ENCODE results near the gene ALPI.
A peak's percentile ranks its signal among the peaks of the same experiment; 100 is the strongest.
"Not testable (repeated sequence)": the region's sequence is repeated elsewhere in the genome, so short reads cannot be mapped to it uniquely, and the experiment has no call there.

Gene ALPI

DNA sequence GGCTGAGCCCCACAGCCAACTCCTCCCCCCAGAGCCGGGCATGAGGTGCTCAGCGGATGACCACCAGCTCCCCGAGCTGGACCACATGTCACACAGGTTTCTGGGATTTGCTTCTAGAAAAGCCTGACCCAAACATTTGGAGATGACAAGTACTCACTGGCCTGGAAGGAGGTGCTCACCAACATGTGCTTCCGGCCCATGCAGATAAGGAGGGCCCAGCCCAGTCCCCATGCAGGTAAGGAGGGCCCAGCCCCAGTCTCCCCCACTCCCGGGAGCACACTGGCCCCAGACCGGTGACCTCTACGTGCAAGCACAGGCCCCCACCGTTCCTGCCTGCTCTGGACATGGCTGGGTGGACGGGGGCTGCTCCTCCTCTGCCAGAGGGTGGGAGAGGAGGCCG, 14.0 kb upstream of the ALPI start:
- DNase-seq (ENCODE audit: low spot score) = not testable (repeated sequence)

DNA sequence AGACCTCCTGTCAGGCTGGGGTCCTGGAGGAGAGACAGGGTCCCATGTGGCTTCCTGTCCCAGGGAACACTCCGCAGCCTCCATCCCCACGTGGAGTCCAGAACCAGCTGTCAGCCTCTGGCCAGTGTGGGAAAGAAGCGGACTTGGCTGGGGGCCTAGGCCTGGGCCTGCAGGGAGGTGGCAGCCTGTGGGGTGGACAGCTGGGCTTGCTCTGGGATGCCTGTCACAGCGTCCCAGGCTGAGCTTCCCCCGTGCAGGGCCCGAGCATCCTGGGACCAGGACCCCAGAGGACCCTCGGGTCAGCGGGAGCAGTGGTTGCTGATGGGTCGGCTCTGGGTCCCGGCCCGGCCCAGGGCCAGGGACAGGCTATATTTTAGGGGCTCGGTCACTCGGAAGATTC, 13.5 kb upstream of the ALPI start:
- DNase-seq (ENCODE audit: low spot score) = not testable (repeated sequence)

DNA sequence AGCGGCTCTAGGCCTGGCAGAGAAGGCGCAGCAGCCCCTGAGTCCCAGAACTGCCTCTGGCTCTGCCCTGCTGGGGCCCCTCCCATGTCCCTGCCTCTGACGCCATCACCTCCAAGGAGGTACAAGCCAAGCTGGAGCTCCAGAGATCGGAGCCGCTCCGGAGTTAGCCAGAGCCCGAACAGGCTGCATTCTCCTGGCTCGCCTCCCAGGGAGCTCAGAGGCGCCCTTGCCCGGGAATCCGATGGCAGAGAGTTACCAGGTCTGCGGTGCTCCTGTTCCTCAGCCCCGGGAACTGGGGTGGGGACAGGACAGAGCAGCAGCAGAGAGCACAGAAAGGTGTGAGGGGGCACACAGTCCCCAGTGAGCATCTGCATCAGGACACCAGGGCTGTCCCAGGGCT, 12.9 kb upstream of the ALPI start:
- DNase-seq (ENCODE audit: low spot score) = not testable (repeated sequence)

DNA sequence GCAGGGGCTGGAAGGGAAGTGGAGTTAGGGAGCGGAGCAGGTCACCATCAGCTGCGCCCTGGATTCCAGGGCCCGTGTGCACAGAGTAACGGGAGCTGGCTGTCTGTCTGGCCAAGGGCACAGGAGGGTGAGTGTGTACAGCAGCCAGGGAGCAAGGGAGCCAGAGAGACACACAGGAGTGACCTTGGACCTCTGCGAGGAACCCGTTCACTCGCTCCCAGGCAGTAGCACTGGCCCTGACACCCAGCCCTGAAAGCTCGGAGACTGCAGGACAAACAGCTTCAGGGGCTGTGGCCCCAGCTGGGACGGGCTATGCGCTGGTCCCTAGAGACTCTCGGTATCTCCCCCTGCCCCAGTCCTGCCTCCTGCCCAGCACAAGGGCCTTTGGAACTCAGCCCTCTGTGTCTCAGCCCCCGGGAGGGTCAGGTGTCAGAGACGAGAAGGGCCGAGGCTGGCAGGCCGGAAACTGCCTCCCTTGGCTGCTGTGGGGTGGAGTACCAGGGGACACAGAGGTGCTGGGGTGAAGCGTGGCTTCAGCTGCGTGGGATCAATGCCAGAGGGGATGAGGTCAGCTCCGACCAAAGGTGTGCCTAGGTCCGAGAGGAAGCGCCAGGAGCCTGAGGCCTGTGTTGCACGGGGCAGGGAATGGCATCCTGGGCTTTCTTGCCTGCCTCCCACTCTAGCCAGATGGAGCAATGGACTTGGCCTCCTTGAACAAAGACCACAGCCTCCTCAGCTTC, 12.1 kb upstream of the ALPI start:
- not testable (repeated sequence) for DNase-seq (ENCODE audit: low spot score)

DNA sequence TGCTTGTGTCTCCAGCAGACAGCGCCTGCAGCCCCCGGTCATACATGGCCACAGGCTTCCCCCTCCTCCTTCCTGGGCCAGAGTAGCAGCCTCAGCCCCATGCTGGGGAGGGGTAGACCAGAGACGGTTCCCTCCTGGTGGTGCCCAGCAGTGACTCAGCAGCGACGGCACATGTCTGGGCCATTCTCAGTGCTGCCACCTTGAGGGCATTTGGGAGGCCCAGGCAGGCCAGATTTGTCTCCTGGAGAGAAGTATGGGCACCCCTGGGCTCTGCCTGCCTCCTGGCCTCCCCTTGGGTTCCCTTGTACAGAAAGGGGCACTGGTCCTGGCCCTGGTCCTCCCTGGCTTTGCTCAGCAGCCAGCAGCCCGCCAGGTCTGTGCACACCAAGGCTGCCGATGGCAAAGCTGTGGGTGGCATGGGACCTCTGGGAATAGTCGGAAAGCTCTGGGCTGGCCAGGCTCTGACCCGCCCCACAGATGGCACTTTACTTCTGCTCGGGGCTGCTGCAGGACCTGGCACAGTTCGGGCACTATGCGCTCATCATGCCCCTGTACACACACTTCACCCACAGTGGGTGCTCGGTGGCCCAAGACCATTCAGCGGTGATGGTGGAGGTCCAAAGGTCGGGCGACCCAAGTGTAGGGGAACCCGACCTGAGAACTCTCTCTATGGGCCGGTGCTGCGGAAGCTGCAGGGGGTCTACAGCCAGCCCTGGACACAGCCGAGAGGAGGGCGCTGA, 11.4 kb upstream of the ALPI start:
- DNase-seq (ENCODE audit: low spot score) = no peak

DNA sequence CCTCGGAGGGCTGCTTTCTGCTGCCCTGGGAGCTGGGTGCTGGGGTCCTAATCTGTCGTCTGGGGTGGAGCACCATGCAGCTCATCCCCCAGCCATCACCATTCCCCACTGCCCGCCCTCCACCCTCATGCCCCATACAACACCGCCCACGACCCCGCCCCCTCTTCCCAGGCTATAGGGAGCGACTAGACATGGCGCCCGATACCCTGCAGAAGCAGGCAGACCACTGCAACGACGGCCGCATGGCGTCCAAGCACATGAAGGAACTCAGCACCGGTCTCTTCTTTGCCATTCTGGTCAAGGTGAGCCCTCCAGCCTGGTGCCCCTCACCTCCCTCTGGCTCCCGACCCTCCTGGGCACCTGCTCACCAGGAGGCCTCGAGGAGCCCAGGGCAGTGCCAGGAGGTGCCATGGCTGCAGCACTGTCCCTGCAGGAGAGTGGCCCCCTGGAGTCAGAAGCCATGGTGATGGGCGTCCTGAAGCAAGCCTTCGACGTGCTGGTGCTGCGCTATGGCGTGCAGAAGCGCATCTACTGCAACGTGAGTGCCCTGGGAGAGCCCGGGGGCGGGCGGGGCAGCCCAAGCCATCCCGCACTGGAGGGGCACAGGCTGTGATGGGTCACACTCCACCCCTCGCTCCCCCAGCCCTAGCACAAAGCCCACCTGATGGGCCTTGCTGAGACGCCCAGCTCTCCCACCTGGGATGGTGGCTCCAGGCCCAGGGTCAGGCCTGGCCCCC, 10.6 kb upstream of the ALPI start:
- not testable (repeated sequence) for DNase-seq (ENCODE audit: low spot score)

DNA sequence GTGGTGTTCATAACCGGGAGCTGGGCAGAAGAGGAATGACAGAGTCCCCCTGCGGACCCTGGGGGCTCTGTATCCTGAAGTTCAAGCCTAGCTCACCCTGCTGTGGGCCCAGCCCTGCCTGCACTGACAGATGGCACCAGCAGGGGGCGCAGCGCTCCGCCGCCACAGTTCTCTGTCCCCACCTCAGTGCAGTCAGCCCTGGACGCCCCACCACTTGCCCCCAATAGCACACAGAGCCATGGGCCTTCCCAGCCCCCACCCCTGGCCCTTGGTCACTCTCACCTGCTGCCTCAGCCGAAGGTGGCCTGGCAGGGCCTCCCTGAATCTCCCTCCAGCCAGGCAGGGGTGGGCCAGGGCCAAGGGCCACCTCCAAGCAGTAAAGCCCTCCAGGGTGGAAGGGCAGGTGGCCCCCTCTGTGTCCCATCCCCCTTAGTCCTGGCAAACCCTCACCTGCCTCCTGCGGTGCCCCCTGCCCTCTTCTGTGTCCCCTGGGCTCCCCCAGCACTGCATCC, 9.6 kb upstream of the ALPI start:
- not testable (repeated sequence) for DNase-seq (ENCODE audit: low spot score)

DNA sequence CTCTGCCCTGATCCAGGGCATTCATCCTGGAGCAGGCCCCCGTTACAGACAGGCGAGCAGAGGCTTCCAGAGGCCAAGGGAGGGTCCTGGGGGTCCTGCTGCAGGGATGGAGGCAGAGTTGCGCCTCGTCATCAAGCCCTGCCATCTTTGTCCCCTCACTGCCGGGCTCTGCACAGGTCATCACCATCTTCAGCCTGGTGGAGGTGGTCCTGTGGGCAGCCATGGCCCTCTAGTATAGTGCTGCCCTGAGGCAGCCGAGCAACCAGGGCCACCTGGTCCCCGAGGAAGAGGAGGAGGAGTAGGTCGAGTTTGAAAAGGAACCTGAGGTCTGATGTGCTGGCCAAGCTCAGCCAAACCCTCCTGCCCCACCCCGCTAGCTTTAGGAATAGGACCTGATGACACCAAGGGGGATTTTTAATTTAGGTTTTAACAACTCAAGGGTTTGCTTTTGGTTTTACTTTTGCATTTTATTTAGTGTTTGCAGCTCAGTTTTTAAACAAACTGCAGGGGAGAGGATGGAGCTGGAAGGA, 8.8 kb upstream of the ALPI start:
- DNase-seq (ENCODE audit: low spot score) = no peak

DNA sequence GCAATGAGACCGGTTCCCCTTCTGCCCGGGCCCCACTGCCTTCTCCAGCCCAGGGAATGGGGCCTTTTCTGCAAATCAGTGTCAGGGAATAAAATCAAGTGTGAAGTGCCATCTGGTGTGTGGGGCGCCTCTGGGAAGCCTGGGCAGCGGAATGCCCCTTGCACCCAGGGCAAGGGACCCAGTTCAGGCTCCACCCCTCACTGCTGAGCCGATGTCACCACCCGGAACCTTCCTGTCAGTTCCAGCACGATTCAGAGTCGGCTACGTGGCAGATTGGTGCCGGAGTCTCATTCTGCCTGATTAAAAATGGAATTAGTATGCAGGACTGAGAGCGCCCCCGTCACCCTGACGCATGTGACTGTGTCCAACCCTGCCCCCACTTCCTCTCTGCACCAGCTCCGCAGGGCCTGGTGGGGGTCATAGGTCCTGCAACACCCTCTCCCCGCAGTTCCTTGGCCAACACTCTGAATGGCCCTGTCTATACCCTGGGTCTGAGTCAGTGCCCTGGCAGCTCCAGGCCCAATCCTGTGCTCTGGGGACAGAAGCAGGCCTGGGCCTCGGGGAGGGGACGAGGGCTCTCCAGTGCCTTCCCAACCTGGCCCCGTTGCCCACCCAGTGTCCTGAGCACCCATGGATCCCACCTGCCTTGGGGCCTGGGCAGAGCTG, 8.2 kb upstream of the ALPI start:
- peak; percentile 17 for DNase-seq (ENCODE audit: low spot score)

DNA sequence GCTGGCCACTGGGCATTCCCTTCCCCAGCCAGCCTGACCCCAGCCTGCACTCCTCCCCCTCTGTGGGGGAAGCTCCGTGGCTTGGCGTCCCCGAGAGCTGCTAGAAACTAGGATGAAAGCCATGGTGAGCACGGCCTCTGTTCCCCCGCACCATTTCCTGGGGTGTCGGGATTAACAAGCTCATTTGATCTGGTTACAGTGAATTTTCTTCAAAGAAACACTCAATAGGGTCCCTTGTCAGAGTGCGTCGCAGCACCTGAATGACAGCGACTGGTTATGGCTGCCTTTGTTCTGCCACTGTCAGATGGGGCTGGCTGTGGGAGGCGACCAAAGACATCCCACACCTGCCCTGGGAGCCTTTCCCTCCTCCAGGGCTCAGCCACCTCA, 7.7 kb upstream of the ALPI start:
- DNase-seq (ENCODE audit: low spot score) = peak; percentile 5

DNA sequence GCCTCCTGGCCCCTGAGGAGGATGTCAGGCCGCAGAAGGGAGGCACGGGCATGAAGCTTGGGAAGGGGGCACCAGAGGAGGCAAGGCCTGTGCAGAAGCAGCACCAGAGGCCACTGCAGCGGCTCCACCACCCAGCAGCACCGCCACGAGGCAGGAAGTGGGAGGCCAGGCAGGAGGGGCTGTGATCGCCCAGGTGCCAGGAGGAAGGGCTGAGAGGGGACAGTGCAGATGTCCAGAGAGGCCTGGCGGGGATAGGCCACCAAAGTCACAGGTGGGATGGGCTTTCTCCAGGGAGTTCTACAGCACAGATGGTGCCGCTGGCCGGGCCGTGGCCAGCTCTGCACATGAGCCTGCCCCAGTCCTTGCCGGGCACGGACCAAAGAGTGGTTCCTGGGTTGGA, 6.0 kb upstream of the ALPI start:
- no peak for DNase-seq (ENCODE audit: low spot score)

DNA sequence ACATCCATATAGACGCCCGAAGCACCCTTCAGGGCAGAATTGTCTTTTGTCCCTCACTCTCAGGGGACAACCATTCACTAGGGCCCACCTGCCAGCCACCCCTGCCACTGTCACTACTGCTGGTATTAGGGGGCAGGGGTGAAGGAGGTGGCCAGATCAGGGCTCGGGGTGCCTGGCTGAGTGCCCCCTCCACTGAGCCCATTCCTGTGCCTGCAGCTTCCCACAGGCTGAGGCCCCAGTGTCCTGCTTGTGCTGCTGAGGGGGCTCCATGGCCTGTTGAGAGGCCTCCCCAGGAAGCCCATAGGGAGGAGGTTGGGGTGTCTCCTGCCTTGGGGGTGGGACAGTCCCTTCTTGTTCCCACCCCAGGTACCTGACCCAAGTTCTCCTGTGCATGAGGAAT, 4.3 kb upstream of the ALPI start:
- not testable (repeated sequence) for DNase-seq (ENCODE audit: low spot score)

DNA sequence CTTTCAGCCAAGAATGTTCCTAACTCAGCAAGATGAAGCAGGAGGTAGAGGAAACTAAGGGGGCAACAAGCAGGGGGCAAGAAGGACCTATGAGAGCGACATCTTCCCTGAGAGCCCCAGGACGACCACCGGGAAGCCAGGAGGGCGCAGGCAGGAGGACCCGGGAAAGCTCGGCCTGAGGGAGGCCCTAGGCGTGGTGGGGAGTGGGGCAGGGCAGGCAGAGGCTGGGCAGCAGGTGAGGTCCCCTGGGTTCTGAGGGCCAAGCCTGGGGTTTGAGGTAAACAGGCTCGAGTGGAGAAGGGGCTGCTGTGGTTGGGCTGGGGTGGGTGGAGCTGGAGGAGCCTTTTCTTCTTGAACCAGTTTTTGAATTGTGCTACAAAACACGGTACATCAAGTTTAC, 1.3 kb upstream of the ALPI start:
- no peak for DNase-seq (ENCODE audit: low spot score)

DNA sequence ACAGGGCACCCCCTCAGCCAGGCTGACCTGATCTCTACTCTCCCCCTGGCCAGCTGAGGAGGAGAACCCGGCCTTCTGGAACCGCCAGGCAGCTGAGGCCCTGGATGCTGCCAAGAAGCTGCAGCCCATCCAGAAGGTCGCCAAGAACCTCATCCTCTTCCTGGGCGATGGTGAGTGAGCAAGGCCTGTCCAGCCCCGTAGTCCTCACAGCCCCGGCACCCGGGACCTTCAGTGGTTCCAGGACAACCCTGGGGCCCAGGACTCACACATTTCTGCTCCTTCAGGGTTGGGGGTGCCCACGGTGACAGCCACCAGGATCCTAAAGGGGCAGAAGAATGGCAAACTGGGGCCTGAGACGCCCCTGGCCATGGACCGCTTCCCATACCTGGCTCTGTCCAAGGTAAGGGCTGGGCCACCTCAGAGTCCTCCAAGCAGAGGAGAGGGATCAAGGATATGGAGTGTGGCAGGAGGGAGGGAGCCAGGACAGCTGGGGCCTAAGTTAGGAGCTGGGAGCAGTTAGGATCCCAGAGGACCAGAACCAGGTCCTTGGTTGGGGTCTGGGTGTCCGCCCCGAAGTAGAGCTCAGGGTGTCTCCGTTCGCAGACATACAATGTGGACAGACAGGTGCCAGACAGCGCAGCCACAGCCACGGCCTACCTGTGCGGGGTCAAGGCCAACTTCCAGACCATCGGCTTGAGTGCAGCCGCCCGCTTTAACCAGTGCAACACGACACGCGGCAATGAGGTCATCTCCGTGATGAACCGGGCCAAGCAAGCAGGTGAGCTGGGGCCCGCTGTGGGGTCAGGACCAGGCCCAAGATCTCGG, 555 bp downstream of the ALPI start:
- no peak for DNase-seq (ENCODE audit: low spot score)

DNA sequence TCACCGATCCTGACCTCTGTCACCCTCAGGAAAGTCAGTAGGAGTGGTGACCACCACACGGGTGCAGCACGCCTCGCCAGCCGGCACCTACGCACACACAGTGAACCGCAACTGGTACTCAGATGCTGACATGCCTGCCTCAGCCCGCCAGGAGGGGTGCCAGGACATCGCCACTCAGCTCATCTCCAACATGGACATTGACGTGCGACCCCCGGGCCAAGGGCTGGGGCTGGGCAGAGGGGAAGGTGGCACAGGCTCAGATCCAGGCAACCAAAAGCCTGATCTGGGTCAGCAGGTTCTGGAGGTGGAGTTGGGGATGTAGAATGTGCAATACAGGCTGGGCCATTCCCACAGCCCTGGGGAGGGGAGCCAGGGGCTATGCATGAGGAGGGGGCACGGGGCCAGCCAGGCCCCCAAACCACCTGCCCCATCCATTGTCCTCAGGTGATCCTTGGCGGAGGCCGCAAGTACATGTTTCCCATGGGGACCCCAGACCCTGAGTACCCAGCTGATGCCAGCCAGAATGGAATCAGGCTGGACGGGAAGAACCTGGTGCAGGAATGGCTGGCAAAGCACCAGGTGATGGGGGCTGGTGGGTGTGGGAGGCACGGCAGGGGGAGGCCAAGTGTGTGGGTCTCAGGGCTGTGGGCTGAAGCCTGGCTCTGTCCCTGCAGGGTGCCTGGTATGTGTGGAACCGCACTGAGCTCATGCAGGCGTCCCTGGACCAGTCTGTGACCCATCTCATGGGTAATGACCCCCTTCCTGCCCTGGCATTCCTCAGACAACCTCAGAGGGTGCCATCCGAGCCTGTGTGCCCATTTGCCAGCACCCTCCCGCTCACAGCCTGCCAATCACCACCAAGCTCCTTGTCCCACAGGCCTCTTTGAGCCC, 1.4 kb downstream of the ALPI start:
- DNase-seq (ENCODE audit: low spot score) = no peak

DNA sequence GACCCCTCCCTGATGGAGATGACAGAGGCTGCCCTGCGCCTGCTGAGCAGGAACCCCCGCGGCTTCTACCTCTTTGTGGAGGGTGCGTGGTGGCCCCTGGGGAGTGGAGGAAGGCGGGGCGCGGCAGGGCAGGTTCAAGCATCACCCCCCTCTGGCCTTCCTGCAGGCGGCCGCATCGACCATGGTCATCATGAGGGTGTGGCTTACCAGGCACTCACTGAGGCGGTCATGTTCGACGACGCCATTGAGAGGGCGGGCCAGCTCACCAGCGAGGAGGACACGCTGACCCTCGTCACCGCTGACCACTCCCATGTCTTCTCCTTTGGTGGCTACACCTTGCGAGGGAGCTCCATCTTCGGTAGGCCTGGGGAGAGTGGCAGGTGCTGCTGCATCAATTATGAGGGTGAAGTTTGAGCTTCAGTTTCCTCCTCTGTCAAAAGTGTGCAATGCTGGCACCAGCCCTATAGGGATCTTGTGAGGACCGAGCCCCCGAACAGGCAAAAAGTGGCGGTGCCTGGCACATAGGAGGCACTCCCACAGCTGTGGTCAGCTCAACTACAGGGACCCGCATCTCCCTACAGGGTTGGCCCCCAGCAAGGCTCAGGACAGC, 2.2 kb downstream of the ALPI start:
- no peak for DNase-seq (ENCODE audit: low spot score)

DNA sequence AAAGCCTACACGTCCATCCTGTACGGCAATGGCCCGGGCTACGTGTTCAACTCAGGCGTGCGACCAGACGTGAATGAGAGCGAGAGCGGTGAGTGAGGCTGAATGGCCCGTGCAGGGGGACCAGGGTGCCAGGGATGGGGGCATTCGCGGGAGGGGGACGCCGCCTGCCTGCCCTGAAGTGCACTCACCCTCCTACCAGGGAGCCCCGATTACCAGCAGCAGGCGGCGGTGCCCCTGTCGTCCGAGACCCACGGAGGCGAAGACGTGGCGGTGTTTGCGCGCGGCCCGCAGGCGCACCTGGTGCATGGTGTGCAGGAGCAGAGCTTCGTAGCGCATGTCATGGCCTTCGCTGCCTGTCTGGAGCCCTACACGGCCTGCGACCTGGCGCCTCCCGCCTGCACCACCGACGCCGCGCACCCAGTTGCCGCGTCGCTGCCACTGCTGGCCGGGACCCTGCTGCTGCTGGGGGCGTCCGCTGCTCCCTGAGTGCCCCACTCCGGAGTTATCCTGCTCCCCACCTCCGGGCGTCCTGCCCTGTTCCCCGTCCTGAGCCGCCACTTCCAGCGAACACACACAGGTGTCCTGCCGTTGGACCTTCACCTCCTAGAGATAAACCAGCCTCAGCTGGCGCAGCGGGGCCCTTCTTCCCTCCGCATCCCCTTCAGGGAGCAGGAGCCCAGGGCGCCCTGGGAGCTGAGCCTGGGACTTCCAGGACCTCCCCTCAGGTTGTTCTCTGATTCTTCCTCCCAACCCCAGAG, 2.9 kb downstream of the ALPI start:
- DNase-seq (ENCODE audit: low spot score) = no peak

DNA sequence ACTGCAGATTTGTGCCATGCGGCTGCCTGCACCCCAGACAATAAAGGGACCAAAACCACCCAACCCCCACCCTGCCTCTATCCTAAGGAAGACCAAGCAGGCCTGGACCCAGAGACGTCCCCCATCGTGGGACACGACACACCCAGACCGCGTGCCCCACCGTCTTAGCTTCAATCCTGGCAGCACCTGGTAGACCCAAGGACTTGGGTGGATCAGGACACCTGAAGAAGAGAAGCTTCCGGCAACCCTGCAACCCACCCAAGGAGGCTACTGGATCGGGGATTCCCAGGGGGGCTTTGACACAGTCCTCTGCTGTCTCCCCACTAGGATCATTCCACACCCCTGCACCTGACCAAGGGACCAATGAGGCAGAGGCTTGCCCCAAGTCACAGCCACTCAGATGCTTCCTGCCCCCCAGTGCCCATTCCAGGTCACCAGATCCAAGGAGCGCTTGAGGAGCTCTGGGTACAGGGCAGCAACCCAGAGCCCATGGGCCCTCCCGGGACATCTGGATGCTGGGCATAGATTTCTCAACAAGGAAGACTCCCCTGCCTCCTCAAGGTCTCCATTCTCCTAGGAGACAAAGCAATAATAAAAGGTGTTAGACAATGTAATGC, 3.6 kb downstream of the ALPI start:
- DNase-seq (ENCODE audit: low spot score) = no peak
